Tibial artery (tissue), 4 donors: Measurements from ENCODE around the gene DIAPH3.

Experiments used
- DNase-seq, 2 donors: peaks; one replicate each; pipeline ENCODE4 v3.0.0-alpha.2; 2019
- H3K27ac ChIP-seq, 2 donors: fragments of 200-600 bp; sonication (generic) in 1 of 2; 1 replicate in 1 of 2; 2 replicates in 1 of 2; pipeline ENCODE4 v1.5.1; 2018 to 2019; ENCODE audit warnings: mild to moderate bottlenecking in 1 of 2
- H3K27me3 ChIP-seq, 2 donors: fragments of 200-600 bp; sonication (generic) in 1 of 2; one replicate each; pipeline versions ENCODE4 v1.5.1 to v1.6.0; 2016 to 2019
- H3K36me3 ChIP-seq, 3 donors: fragments of 200-600 bp; sonication (generic) in 2 of 3; one replicate each; pipeline ENCODE4 v1.5.1; 2016 to 2019; ENCODE audit warnings: mild to moderate bottlenecking in 2 of 3
- H3K4me1 ChIP-seq, 4 donors: fragments of 200-600 bp; sonication (generic) in 2 of 4; 1 replicate in 3 of 4; 2 replicates in 1 of 4; pipeline ENCODE4 v1.5.1; 2016 to 2019
- H3K4me3 ChIP-seq, 2 donors: fragments of 200-600 bp; sonication (generic) in 1 of 2; 1 replicate in 1 of 2; 2 replicates in 1 of 2; pipeline ENCODE4 v1.5.1; 2018 to 2019; ENCODE audit warnings: mild to moderate bottlenecking in 2 of 2
- H3K9me3 ChIP-seq, 3 donors: fragments of 200-600 bp; sonication (generic) in 1 of 3; one replicate each; pipeline ENCODE4 v1.5.1; 2016 to 2019
- CTCF ChIP-seq, 2 experiments: fragments of 200-600 bp in 1 of 2; fragments of 450-650 bp in 1 of 2; IDR thresholded peaks; one replicate each; pipeline ENCODE4 v1.5.1; 2017 to 2019; ENCODE audit warnings: antibody characterized with exemption in 2 of 2, mild to moderate bottlenecking in 1 of 2, moderate library complexity in 1 of 2
- intact Hi-C: fragments of 100-400 bp; cut with DNase I; formaldehyde crosslinking; loops from one replicate; pipeline ENCODE4 v1.15.0; 2023; ENCODE audit warnings: low total_unique reads

DIAPH3 gene

DNA sequence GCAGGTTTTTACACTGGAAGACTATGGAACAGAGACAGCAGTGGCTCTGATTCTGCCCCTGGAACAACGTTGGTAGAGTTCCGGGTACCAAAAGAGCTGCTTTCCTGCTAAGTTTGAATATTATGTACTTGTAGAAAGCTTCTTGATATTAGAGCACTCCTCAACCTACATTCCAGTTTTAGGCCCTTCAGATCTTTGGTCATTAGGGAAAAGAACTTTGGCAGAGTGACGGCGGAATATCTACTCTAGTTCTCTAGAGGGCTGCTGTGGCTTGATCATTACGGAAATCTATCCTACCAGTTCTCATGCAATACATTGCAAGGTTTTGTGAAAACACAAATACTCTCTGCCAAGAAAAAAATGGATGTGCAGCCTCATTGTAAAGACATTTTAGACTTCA is 415.7 kb downstream of the DIAPH3 start:
- Histone ChIP-seq H3K36me3 (no peaks in the 10 kb centered on the region), H3K9me3 (no peaks in the 10 kb centered on the region), H3K4me1 (peaks cover 0 to 13% (median 3%) of the 10 kb centered on the region in 4 donors), H3K27ac (no peak overlapping the region), H3K4me3 (no peak overlapping the region), H3K27me3 (no peaks in the 10 kb centered on the region)
- intact Hi-C loops, result no loop called here
- no peak for DNase-seq
- TF ChIP-seq CTCF (IDR thresholded peaks at IDR 0.05), result no peak

DNA sequence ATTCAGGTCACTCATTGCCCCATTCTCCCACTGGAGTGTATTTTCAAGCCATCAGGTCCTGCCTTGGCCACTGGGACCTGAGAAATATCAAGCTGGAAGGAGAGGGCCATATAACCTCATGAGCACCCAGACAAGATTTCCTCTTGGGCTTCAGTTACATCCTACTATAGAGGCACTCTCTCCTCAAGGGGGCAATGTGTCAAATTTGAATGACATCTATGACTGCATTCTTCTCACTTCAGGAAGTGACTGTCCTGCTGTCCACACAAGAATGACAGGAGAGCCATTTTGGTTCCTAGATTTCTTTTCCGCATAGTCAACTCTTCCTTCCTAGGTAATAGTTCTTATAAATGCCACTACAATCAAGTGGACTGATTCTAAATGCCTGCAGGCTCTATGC is 416.2 kb downstream of the DIAPH3 start:
- Histone ChIP-seq H3K4me3 (no peak overlapping the region), H3K27ac (no peak overlapping the region), H3K27me3 (no peaks in the 10 kb centered on the region), H3K36me3 (no peaks in the 10 kb centered on the region), H3K4me1 (peaks cover 0 to 13% (median 3%) of the 10 kb centered on the region in 4 donors), H3K9me3 (no peaks in the 10 kb centered on the region)
- intact Hi-C loops, result no loop called here
- TF ChIP-seq CTCF (IDR thresholded peaks at IDR 0.05), result no peak
- DNase-seq, result no peak

DNA sequence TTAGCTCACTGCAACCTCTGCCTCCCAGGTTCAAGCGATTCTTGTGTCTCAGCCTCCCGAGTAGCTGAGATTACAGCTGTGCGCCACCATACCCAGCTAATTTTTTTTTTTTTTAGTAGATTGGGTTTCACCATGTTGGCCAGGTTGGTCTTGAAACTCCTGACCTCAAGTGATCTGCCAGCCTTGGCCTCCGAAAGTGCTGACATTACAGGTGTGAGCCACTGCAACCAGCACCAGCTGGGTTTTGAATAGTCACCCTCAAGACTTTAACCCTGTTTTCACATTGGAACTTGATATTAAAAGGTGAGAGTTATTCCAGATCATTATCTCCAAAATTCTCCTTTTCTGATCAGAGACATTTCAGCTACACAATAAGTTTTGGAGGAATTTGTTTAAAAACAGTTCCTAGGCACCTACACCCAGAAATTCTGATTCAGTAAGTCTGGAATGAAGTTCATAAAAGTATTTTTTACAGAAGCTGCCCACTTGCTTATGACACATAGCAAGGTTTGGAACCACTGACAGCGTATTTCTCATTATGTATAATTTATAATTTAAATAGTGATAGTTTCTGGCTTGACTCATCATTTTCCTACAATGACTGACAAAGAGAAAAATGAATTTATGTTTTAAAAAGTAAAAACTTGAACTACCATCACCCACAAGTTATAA is 417.3 kb downstream of the DIAPH3 start:
- intact Hi-C loops, result no loop called here
- TF ChIP-seq CTCF (IDR thresholded peaks at IDR 0.05), result no peak
- Histone ChIP-seq H3K36me3 (no peaks in the 10 kb centered on the region), H3K4me3 (no peak overlapping the region), H3K27ac (no peak overlapping the region), H3K9me3 (no peaks in the 10 kb centered on the region), H3K4me1 (peaks cover 0 to 13% (median 3%) of the 10 kb centered on the region in 4 donors), H3K27me3 (no peaks in the 10 kb centered on the region)
- no peak for DNase-seq

GRCh38 chr13:59745392-59745788 is 418.3 kb downstream of the DIAPH3 start:
- Histone ChIP-seq H3K36me3 (no peaks in the 10 kb centered on the region), H3K4me1 (peaks cover 0 to 9% (median 1%) of the 10 kb centered on the region in 4 donors), H3K9me3 (no peaks in the 10 kb centered on the region), H3K4me3 (no peak overlapping the region), H3K27me3 (no peaks in the 10 kb centered on the region), H3K27ac (no peak overlapping the region)
- intact Hi-C loops, result no loop called here
- TF ChIP-seq CTCF (IDR thresholded peaks at IDR 0.05), result no peak
- DNase-seq, result no peak

- Histone ChIP-seq H3K4me1 (peaks cover 0 to 4% (median 0%) of the 10 kb centered on the region in 4 donors), H3K27me3 (no peaks in the 10 kb centered on the region), H3K27ac (no peak overlapping the region), H3K4me3 (no peak overlapping the region), H3K36me3 (no peaks in the 10 kb centered on the region), H3K9me3 (no peaks in the 10 kb centered on the region)
- TF ChIP-seq CTCF (IDR thresholded peaks at IDR 0.05), result no peak
- intact Hi-C loops, result no loop called here
- no peak for DNase-seq
Measured at GRCh38 chr13:59744747-59745391, 418.9 kb downstream of the DIAPH3 start.
